PC-3 (cell line): Measurements from ENCODE around the gene MRPL11. TPM values are rescaled to one million over a fixed set of nuclear protein-coding genes. Genes with fewer than 3 reads are reported as not detected.

Experiments used
- ATAC-seq: fragments of 200-7000 bp; cut with Tn5 transposase; 2 replicates; pipeline ENCODE4 v1.9.1; 2020; ENCODE audit warnings: mild to moderate bottlenecking, moderate library complexity
- BruUV-seq: library from RNA; stranded (reverse); fragments of 400-500 nt; replicated peaks from 2 replicates; lab custom pipeline; 2021; lab: Mats Ljungman, UMichigan
- CTCF ChIA-PET: fragments of 300-600 bp; sonication (Branson Sonifier 250); formaldehyde crosslinking; loops from one replicate; lab custom pipeline; 2022; ENCODE audit warnings: antibody characterized with exemption; lab: Charles Lee
- POLR2A ChIA-PET: fragments of 300-600 bp; sonication (Branson Sonifier 250); formaldehyde crosslinking; loops from one replicate; lab custom pipeline; 2022; ENCODE audit warnings: antibody characterized with exemption; ENCODE audit not compliant: unreplicated experiment; lab: Charles Lee
- DNase-seq: peaks from one replicate; pipeline ENCODE4 v3.0.0-alpha.2; 2015
- H2AFZ ChIP-seq: fragments of 300-600 bp; sonication (generic); 2 replicates; pipeline ENCODE4 v1.6.0; 2016; ENCODE audit warnings: antibody characterized with exemption, low read length
- H3F3A ChIP-seq: fragments of 300-600 bp; sonication (generic); one replicate; pipeline ENCODE4 v1.6.0; 2017; ENCODE audit warnings: antibody characterized with exemption, low read length, control low read depth, mild to moderate bottlenecking; ENCODE audit not compliant: unreplicated experiment
- H3K27ac ChIP-seq: fragments of 300-600 bp; sonication (generic); 2 replicates; pipeline ENCODE4 v1.5.1; 2016; ENCODE audit warnings: mild to moderate bottlenecking, low read length
- H3K27me3 ChIP-seq: fragments of 300-600 bp; sonication (generic); 2 replicates; pipeline ENCODE4 v1.6.1; 2016; ENCODE audit warnings: low read length, mixed read lengths
- H3K36me3 ChIP-seq: fragments of 300-600 bp; sonication (generic); 2 replicates; pipeline ENCODE4 v1.6.1; 2016; ENCODE audit warnings: low read depth, mixed run types, low read length, mixed read lengths
- H3K4me1 ChIP-seq: fragments of 300-600 bp; sonication (generic); 2 replicates; pipeline ENCODE4 v1.5.1; 2016; ENCODE audit warnings: low read length; ENCODE audit not compliant: insufficient read depth
- H3K4me2 ChIP-seq: fragments of 300-600 bp; sonication (generic); 2 replicates; pipeline ENCODE4 v1.6.0; 2016; ENCODE audit warnings: low read length
- H3K4me3 ChIP-seq: fragments of 300-600 bp; sonication (generic); 2 replicates; pipeline ENCODE4 v1.5.1; 2016; ENCODE audit warnings: mild to moderate bottlenecking, low read length, mixed read lengths
- H3K79me2 ChIP-seq: fragments of 300-600 bp; sonication (generic); 2 replicates; pipeline ENCODE4 v1.6.1; 2017; ENCODE audit warnings: low read length, mixed read lengths
- H3K9ac ChIP-seq: fragments of 300-600 bp; sonication (generic); 2 replicates; pipeline ENCODE4 v1.6.0; 2016; ENCODE audit warnings: mild to moderate bottlenecking, low read length
- H3K9me2 ChIP-seq: fragments of 300-600 bp; sonication (generic); replicated peaks from 2 replicates; pipeline ENCODE4 v1.6.1; 2016; ENCODE audit warnings: mixed run types, low read length, mixed read lengths
- H3K9me3 ChIP-seq: fragments of 300-600 bp; sonication (generic); 2 replicates; pipeline ENCODE4 v1.6.1; 2016; ENCODE audit warnings: low read length, mixed read lengths
- H4K20me1 ChIP-seq: fragments of 300-600 bp; sonication (generic); 2 replicates; pipeline ENCODE4 v1.6.1; 2016; ENCODE audit warnings: low read length, mixed read lengths
- EZH2 ChIP-seq: fragments of 300-600 bp; sonication (generic); IDR thresholded peaks from one replicate; pipeline ENCODE4 v1.6.1; 2017; ENCODE audit warnings: antibody characterized with exemption, mild to moderate bottlenecking, low read length; ENCODE audit not compliant: unreplicated experiment
- EZH2phosphoT487 ChIP-seq: fragments of 300-600 bp; sonication (generic); IDR thresholded peaks from 2 replicates; pipeline ENCODE4 v1.6.1; 2018; ENCODE audit warnings: mild to moderate bottlenecking, antibody characterized with exemption, low read length, borderline replicate concordance
- intact Hi-C: fragments of 100-400 bp; cut with micrococcal nuclease; formaldehyde crosslinking; loops from 2 replicates; pipeline ENCODE4 v1.9.0; 2023
- total RNA-seq: library from RNA; depleted of rRNA; stranded (reverse); fragments of >200 nt; gene quantifications from 2 replicates; pipeline ENCODE4 v1.2.3, GENCODE V29; 2014; rRNA removed
- TF ChIP-seq, protein P1 (sequence below): fragments of 300-600 bp; sonication (generic); conservative IDR thresholded peaks from 2 replicates; pipeline ENCODE4 v1.5.1; 2017; ENCODE audit warnings: antibody characterized with exemption, low read depth, mild to moderate bottlenecking, low read length

Gene MRPL11
- total RNA-seq, 1 experiment from 2014 or later, result 321 TPM

DNA sequence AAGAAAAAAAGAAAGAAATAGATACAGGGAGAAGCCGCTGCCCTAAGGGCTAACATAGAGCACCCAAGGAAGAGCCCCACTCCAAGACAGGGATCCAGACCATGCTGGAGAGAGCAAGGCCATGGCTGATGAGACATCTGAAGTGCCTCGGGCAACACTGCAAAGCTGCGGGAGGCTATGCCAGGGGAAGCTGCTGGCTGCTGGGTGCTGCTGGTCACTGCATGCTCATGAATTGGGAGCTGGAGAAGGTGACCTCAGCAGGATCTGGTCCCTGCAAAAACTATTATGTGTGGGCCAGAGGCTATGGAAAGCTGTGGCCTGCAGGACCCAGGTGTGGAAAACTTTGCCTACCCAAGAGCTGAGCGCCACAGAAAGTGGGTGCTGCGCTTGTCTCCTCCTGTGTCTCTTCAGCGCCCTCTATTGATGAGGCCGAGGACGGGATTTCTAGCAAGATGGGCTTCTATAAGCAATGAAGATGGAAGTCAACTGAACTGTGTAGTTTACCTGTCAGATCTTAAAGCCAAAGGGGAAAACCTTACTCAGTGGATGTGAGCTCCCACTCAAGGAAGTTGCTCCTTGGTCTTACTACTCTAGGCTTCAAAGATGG lies 49.8 kb downstream of the MRPL11 start:
- peak overlapping the region; percentile 11; the same call in 1 of the 2 replicates for H2AFZ ChIP-seq
- H3K9me3 ChIP-seq, result no peaks in the 10 kb centered on the region
- H3K4me3 ChIP-seq, result no peak overlapping the region
- H3K36me3 ChIP-seq, result no peaks in the 10 kb centered on the region
- peak overlapping the region; percentile 22 for H3K4me2 ChIP-seq
- no peaks in the 10 kb centered on the region for H3K79me2 ChIP-seq
- DNase-seq, result peak; percentile 88
- ATAC-seq, result peak; percentile 70
- TF ChIP-seq EZH2phosphoT487, result no peak
- TF ChIP-seq EZH2, result no peak
- TF ChIP-seq, protein P1, sequence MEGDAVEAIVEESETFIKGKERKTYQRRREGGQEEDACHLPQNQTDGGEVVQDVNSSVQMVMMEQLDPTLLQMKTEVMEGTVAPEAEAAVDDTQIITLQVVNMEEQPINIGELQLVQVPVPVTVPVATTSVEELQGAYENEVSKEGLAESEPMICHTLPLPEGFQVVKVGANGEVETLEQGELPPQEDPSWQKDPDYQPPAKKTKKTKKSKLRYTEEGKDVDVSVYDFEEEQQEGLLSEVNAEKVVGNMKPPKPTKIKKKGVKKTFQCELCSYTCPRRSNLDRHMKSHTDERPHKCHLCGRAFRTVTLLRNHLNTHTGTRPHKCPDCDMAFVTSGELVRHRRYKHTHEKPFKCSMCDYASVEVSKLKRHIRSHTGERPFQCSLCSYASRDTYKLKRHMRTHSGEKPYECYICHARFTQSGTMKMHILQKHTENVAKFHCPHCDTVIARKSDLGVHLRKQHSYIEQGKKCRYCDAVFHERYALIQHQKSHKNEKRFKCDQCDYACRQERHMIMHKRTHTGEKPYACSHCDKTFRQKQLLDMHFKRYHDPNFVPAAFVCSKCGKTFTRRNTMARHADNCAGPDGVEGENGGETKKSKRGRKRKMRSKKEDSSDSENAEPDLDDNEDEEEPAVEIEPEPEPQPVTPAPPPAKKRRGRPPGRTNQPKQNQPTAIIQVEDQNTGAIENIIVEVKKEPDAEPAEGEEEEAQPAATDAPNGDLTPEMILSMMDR, result peak; percentile 91
- no peak overlapping the region for H3K9ac ChIP-seq
- ChIA-PET POLR2A (interaction anchor here (0.5 to 0.6 kb wide), 2 partner anchors 41 to 676 kb away, joined by 5 to 6 read pairs; no protein-coding TSS in a partner anchor), CTCF (interaction anchor here (1.2 to 1.8 kb wide), 2 partner anchors 29 to 76 kb away, joined by 7 to 9 read pairs; no protein-coding TSS in a partner anchor)
- H3K27ac ChIP-seq, result no peak overlapping the region
- no peaks in the 10 kb centered on the region for H3K9me2 ChIP-seq
- 0 out of 2 replicates have a peak, but pooled peaks cover 3% of the 10 kb centered on the region for H3K27me3 ChIP-seq
- H4K20me1 ChIP-seq, result no peaks in the 10 kb centered on the region
- BruUV-seq, result no TSS peak
- no peaks in the 10 kb centered on the region for H3F3A ChIP-seq
- H3K4me1 ChIP-seq, result 0 out of 2 replicates have a peak, but pooled peaks cover 3% of the 10 kb centered on the region
- intact Hi-C loops, result loop anchor here (1.0 kb wide), 1 partner anchor 61 kb away; no protein-coding TSS in a partner anchor

DNA sequence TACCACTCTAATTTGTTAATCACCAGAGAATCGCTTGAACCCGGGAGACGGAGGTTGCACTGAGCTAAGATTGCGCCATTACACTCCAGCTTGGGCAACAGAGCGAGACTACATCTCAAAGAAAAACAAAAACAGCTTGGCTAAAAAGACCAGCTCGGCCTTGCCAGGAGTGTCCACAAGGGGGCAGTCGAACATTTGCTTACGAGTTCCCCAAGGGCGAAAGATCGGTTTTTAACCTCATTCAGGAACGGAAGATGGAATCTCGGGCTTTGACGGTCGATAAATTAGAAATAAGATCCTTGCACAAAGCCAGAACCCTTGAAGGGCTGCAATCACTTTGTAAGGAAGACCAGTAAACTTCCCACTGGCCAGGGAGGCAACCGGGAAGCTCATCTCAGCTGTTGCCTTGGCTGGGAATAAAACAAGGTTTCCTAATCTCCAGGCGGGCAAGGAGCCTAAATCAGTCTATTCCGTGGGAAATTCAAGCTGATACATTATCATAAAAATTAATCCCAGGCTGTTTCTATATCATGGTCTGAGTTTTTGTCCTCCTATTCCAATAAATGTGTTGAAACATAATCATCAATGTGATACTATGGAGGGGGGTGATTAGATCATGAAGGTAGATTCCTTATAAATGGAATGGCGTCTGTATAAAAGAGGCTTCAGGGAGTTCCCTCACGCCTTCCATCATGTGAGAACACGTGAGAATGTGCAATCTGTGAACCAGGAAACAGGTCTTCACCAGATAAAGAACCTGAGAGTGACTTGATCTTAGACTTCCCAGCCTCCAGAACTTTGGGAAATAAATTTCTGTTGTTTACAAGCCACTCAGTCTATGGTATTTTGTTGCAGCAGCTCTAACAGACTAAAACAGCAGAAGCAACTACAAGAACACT lies 52.2 kb downstream of the MRPL11 start:
- CTCF ChIA-PET, result interaction anchor here (0.5 to 1.9 kb wide), 18 partner anchors 10 to 292 kb away, joined by 3 to 17 read pairs (median 4); partner anchors contain the start of genes DPP3, MRPL11, RIN1 and SLC29A2
- TF ChIP-seq EZH2phosphoT487, result no peak
- TF ChIP-seq, protein P1, result peak; percentile 98
- intact Hi-C loops, result loop anchor here (1.0 to 2.0 kb wide), 2 partner anchors 14 to 74 kb away; no protein-coding TSS in a partner anchor
- no peaks in the 10 kb centered on the region for H3F3A ChIP-seq
- peak; percentile 95 for DNase-seq
- peak overlapping the region; percentile 12; the same call in 1 of the 2 replicates for H3K9ac ChIP-seq
- H3K9me2 ChIP-seq, result no peaks in the 10 kb centered on the region
- 0 out of 2 replicates have a peak, but pooled peaks cover 3% of the 10 kb centered on the region for H3K4me1 ChIP-seq
- H3K79me2 ChIP-seq, result no peaks in the 10 kb centered on the region
- no TSS peak for BruUV-seq
- no peak overlapping the region for H3K27ac ChIP-seq
- no peaks in the 10 kb centered on the region for H3K36me3 ChIP-seq
- H2AFZ ChIP-seq, result peak overlapping the region; percentile 83
- no peaks in the 10 kb centered on the region for H3K9me3 ChIP-seq
- POLR2A ChIA-PET, result interaction anchor here (0.6 kb wide), 1 partner anchor 98 kb away, joined by 3 read pairs; no protein-coding TSS in a partner anchor
- H3K4me2 ChIP-seq, result peak overlapping the region; percentile 82
- peak overlapping the region; percentile 58 for H3K4me3 ChIP-seq
- H3K27me3 ChIP-seq, result no peaks in the 10 kb centered on the region
- ATAC-seq, result peak; percentile 77
- no peaks in the 10 kb centered on the region for H4K20me1 ChIP-seq

Other genes with a start within 250 kb of the MRPL11 start
- 32.1 and 51.5 TPM in 2 replicates for gene KLC2, start 181.1 kb downstream of the MRPL11 start, total RNA-seq
- 355 and 380 TPM in 2 replicates for gene RAB1B, start 170.2 kb downstream of the MRPL11 start, total RNA-seq
- 2.2 and 5.2 TPM in 2 replicates for gene CNIH2, start 160.7 kb downstream of the MRPL11 start, total RNA-seq
- gene YIF1A, start 149.7 kb downstream of the MRPL11 start, total RNA-seq, result 196 and 236 TPM in 2 replicates
- gene TMEM151A, start 147.0 kb downstream of the MRPL11 start, total RNA-seq, result not detected in 2 replicates
- gene CD248, start 121.8 kb downstream of the MRPL11 start, total RNA-seq, result not detected in 2 replicates
- 41.2 and 71.8 TPM in 2 replicates for gene RIN1, start 102.4 kb downstream of the MRPL11 start, total RNA-seq
- 123 and 176 TPM in 2 replicates for gene BRMS1, start 93.7 kb downstream of the MRPL11 start, total RNA-seq
- 38.9 and 41.1 TPM in 2 replicates for gene B4GAT1, start 91.2 kb downstream of the MRPL11 start, total RNA-seq
- gene SLC29A2, start 67.1 kb downstream of the MRPL11 start, total RNA-seq, result 25.5 and 27.8 TPM in 2 replicates
- gene NPAS4, start 17.8 kb downstream of the MRPL11 start, total RNA-seq, result not detected in 2 replicates
- gene PELI3, start 28.1 kb upstream of the MRPL11 start, total RNA-seq, result 22.9 and 35.2 TPM in 2 replicates
- 135 and 165 TPM in 2 replicates for gene DPP3, start 41.6 kb upstream of the MRPL11 start, total RNA-seq
- gene BBS1, start 71.8 kb upstream of the MRPL11 start, total RNA-seq, result 24.4 and 28.4 TPM in 2 replicates
- 15.1 and 19.7 TPM in 2 replicates for gene ZDHHC24, start 107.2 kb upstream of the MRPL11 start, total RNA-seq
- gene ACTN3, start 108.1 kb upstream of the MRPL11 start, total RNA-seq, result not detected in 2 replicates
- 9.4 and 11.8 TPM in 2 replicates for gene CTSF, start 129.8 kb upstream of the MRPL11 start, total RNA-seq
- 0.69 TPM in 1 of 2 replicates, not detected in the other for gene CCDC87, start 154.2 kb upstream of the MRPL11 start, total RNA-seq
- 43.8 and 56.8 TPM in 2 replicates for gene CCS, start 154.3 kb upstream of the MRPL11 start, total RNA-seq
- gene RBM14, start 177.8 kb upstream of the MRPL11 start, total RNA-seq, result 79.3 and 119 TPM in 2 replicates
- 152 and 164 TPM in 2 replicates for gene RBM4, start 199.9 kb upstream of the MRPL11 start, total RNA-seq
- 31.4 and 40.2 TPM in 2 replicates for gene RBM4B, start 239.0 kb upstream of the MRPL11 start, total RNA-seq